Caco-2 (cell line): ENCODE measurements around the gene SLC4A7. TPM values are rescaled to one million over a fixed set of nuclear protein-coding genes. Genes with fewer than 3 reads are reported as not detected.

Experiments
- BruUV-seq: library from RNA; stranded (reverse); fragments of 400-500 nt; replicated peaks from 2 replicates; lab custom pipeline; 2021; lab: Mats Ljungman, UMichigan
- CTCF ChIA-PET: fragments of 300-600 bp; sonication (Branson Sonifier 250); formaldehyde crosslinking; loops from one replicate; lab custom pipeline; 2022; ENCODE audit warnings: antibody characterized with exemption; lab: Charles Lee
- POLR2A ChIA-PET: fragments of 300-600 bp; sonication (Branson Sonifier 250); formaldehyde crosslinking; loops from one replicate; lab custom pipeline; 2022; ENCODE audit warnings: antibody characterized with exemption; lab: Charles Lee
- DNase-seq, 2 experiments: peaks; one replicate each; pipeline versions ENCODE4 v3.0.0 to v3.0.0-alpha.2; 2020 to 2022
- H3K27me3 ChIP-seq: replicated peaks from 2 replicates; pipeline ENCODE4 v1.6.0; 2011; ENCODE audit warnings: low read length; ENCODE audit not compliant: control insufficient read depth, insufficient read depth
- H3K36me3 ChIP-seq: 2 replicates; pipeline ENCODE4 v1.5.1; 2011; ENCODE audit warnings: low read length; ENCODE audit not compliant: control insufficient read depth, insufficient read depth
- H3K4me1 ChIP-seq: fragments of 250-450 bp; sonication (Bioruptor Pico); 2 replicates; pipeline ENCODE4 v1.5.1; 2020; ENCODE audit warnings: mild to moderate bottlenecking
- H3K4me3 ChIP-seq: 2 replicates; pipeline ENCODE4 v1.5.1; 2011; ENCODE audit warnings: low read depth, mild to moderate bottlenecking, control low read depth, low read length
- H3K9me3 ChIP-seq: fragments of 250-450 bp; sonication (Bioruptor Pico); 2 replicates; pipeline ENCODE4 v1.5.1; 2020; ENCODE audit warnings: mild to moderate bottlenecking, moderate library complexity
- H3K27ac Mint-ChIP-seq: one replicate; pipeline ENCODE4 v1.8.0; 2022; ENCODE audit warnings: mixed read lengths; ENCODE audit not compliant: unreplicated experiment
- H3K27me3 Mint-ChIP-seq: one replicate; pipeline ENCODE4 v1.8.0; 2022; ENCODE audit warnings: mixed read lengths; ENCODE audit not compliant: insufficient read depth, unreplicated experiment
- H3K36me3 Mint-ChIP-seq: one replicate; pipeline ENCODE4 v1.8.0; 2022; ENCODE audit warnings: mild to moderate bottlenecking, mixed read lengths; ENCODE audit not compliant: insufficient read depth, unreplicated experiment
- H3K4me1 Mint-ChIP-seq: one replicate; pipeline ENCODE4 v1.8.0; 2022; ENCODE audit warnings: low read depth, mixed read lengths; ENCODE audit not compliant: unreplicated experiment
- H3K4me3 Mint-ChIP-seq: one replicate; pipeline ENCODE4 v1.8.0; 2022; ENCODE audit warnings: mild to moderate bottlenecking, moderate library complexity, mixed read lengths; ENCODE audit not compliant: unreplicated experiment
- H3K9me3 Mint-ChIP-seq: one replicate; pipeline ENCODE4 v1.8.0; 2022; ENCODE audit warnings: mixed read lengths; ENCODE audit not compliant: unreplicated experiment
- CTCF ChIP-seq, 2 experiments: fragments of 200-600 bp in 1 of 2; IDR thresholded peaks; 1 replicate in 1 of 2; 2 replicates in 1 of 2; pipeline versions ENCODE4 v1.5.1 to v1.8.0; 2011 to 2022; ENCODE audit warnings: antibody characterized with exemption in 1 of 2, control low read depth in 1 of 2, inconsistent platforms in 1 of 2, low read depth in 1 of 2, low read length in 1 of 2, mild to moderate bottlenecking in 1 of 2, moderate library complexity in 1 of 2; ENCODE audit not compliant: insufficient read depth in 1 of 2, severe bottlenecking in 1 of 2, unreplicated experiment in 1 of 2
- intact Hi-C: fragments of 100-400 bp; cut with micrococcal nuclease; formaldehyde crosslinking; loops from one replicate; pipeline ENCODE4 v1.10.0; 2022; ENCODE audit not compliant: unreplicated experiment
- total RNA-seq: library from RNA; stranded (reverse); gene quantifications from 2 replicates; pipeline ENCODE4 v1.2.3, GENCODE V29; 2022

The SLC4A7 gene
- total RNA-seq, 1 experiment from 2014 or later, result 14.9 TPM

DNA sequence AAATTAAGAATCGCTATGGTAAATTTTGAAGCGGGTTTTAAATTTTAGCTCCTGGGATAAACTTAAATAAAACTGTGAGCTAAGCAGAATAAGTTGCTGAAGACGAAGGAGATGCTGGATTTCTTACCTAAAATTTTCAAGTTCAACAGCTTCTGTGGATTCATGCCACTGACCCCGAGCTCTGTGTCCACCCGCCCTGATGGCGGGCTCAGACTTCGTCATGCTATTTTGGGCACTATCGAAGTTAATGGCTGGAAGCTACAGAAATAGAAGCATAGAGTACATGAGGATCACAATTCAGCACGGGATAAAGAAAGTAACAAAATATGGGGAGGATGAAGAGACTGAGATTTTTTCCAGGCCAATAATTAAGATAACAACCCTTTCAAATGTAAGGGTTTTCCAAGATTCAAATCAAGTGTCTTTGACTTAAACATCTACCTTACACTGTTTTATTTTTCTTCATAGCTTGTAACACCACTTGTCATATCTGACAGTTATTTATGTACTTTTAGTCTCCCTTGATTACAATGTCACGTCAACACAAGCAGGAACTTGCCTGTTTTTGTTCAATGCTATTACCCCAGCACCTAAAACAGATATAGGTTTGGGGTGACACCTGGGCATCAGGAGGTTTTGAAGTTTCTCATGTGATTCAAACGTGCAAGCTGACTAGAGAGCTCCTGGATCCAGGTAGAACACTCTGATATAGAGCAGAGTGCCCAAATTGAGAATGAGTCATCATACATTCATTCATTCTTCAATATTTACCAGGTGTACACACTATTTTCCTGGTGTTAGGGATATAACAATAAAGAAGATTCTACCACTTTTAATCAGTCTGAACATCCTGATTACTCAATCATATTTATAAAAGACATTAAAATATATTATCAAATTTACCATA, 138.0 kb downstream of the SLC4A7 start:
- H3K27me3 Mint-ChIP-seq, result no peaks in the 10 kb centered on the region
- ChIA-PET CTCF (interaction anchor here (0.6 kb wide), 1 partner anchor 176 kb away, joined by 12 read pairs; no protein-coding TSS in a partner anchor), POLR2A (no interaction called here)
- no peak for TF ChIP-seq CTCF (IDR thresholded peaks at IDR 0.05; ENCODE audit: insufficient read depth in 1 of 2, low read depth in 1 of 2, low read length in 1 of 2, severe bottlenecking in 1 of 2, unreplicated experiment in 1 of 2)
- H3K36me3 Mint-ChIP-seq, result no peaks in the 10 kb centered on the region
- no peaks in the 10 kb centered on the region for H3K4me1 Mint-ChIP-seq
- H3K9me3 Mint-ChIP-seq, result no peaks in the 10 kb centered on the region
- Histone ChIP-seq H3K4me1 (no peaks in the 10 kb centered on the region), H3K4me3 (no peak overlapping the region), H3K36me3 (no peaks in the 10 kb centered on the region), H3K9me3 (no peaks in the 10 kb centered on the region), H3K27me3 (no peaks in the 10 kb centered on the region)
- H3K27ac Mint-ChIP-seq, result no peak overlapping the region
- DNase-seq, result no peak
- no TSS peak for BruUV-seq
- intact Hi-C loops, result no loop called here
- no peak overlapping the region for H3K4me3 Mint-ChIP-seq

DNA sequence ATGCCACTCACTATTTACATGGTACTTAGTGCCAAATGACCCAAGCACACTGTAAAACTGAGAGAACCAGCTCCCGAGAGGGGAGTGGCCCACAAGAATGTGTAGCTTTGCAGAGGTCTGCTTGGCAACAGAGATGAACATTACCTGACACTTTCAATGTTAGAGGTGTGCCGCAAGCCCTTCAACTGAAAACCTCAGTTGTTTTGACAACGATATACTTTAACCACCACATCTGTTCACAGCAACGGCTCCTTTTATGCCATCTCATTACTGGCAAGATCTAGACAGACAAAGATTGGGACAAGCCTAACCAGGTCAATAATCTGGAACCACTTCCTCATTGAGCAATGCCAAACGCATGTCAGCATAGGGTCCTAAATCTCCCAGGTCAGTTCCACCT, 138.7 kb downstream of the SLC4A7 start:
- Mint-ChIP-seq H3K4me3 (no peak overlapping the region), H3K9me3 (no peaks in the 10 kb centered on the region), H3K4me1 (no peaks in the 10 kb centered on the region), H3K27ac (no peak overlapping the region), H3K27me3 (no peaks in the 10 kb centered on the region), H3K36me3 (no peaks in the 10 kb centered on the region)
- H3K27me3 ChIP-seq, result no peaks in the 10 kb centered on the region
- H3K4me1 ChIP-seq, result no peaks in the 10 kb centered on the region
- no peak for TF ChIP-seq CTCF (IDR thresholded peaks at IDR 0.05; ENCODE audit: insufficient read depth in 1 of 2, low read depth in 1 of 2, low read length in 1 of 2, severe bottlenecking in 1 of 2, unreplicated experiment in 1 of 2)
- ChIA-PET CTCF (no interaction called here), POLR2A (no interaction called here)
- no TSS peak for BruUV-seq
- H3K4me3 ChIP-seq, result no peak overlapping the region
- DNase-seq, result no peak
- H3K9me3 ChIP-seq, result no peaks in the 10 kb centered on the region
- intact Hi-C loops, result no loop called here
- H3K36me3 ChIP-seq, result no peaks in the 10 kb centered on the region

GRCh38 chr3:27345045-27345444, 139.1 kb downstream of the SLC4A7 start:
- TF ChIP-seq CTCF (IDR thresholded peaks at IDR 0.05; ENCODE audit: insufficient read depth in 1 of 2, low read depth in 1 of 2, low read length in 1 of 2, severe bottlenecking in 1 of 2, unreplicated experiment in 1 of 2), result no peak
- POLR2A ChIA-PET, result no interaction called here
- Histone ChIP-seq H3K4me3 (no peak overlapping the region), H3K36me3 (no peaks in the 10 kb centered on the region), H3K9me3 (no peaks in the 10 kb centered on the region), H3K27me3 (no peaks in the 10 kb centered on the region), H3K4me1 (no peaks in the 10 kb centered on the region)
- Mint-ChIP-seq H3K9me3 (no peaks in the 10 kb centered on the region), H3K4me1 (no peaks in the 10 kb centered on the region), H3K36me3 (no peaks in the 10 kb centered on the region), H3K4me3 (no peak overlapping the region), H3K27ac (no peak overlapping the region), H3K27me3 (no peaks in the 10 kb centered on the region)
- CTCF ChIA-PET, result no interaction called here
- intact Hi-C loops, result no loop called here
- DNase-seq, result no peak
- no TSS peak for BruUV-seq
